HEK293T (cell line): Measurements from ENCODE around the gene RABGAP1L.
"Not testable (repeated sequence)": the region's sequence is repeated elsewhere in the genome, so short reads cannot be mapped to it uniquely, and the experiment has no call there.

Source experiments
- ARNT ChIP-seq: fragments of 450-650 bp; IDR thresholded peaks from 2 replicates; pipeline ENCODE4 v1.6.1; 2017; ENCODE audit warnings: mild to moderate bottlenecking
- FOXK2 ChIP-seq: fragments of 450-650 bp; IDR thresholded peaks from 2 replicates; pipeline ENCODE4 v1.6.1; 2016; ENCODE audit warnings: mild to moderate bottlenecking
- PKNOX1 ChIP-seq: fragments of 450-650 bp; IDR thresholded peaks from 2 replicates; pipeline ENCODE4 v1.6.1; 2016
- SP1 ChIP-seq: fragments of 450-650 bp; IDR thresholded peaks from 2 replicates; pipeline ENCODE4 v1.6.1; 2017

DNA sequence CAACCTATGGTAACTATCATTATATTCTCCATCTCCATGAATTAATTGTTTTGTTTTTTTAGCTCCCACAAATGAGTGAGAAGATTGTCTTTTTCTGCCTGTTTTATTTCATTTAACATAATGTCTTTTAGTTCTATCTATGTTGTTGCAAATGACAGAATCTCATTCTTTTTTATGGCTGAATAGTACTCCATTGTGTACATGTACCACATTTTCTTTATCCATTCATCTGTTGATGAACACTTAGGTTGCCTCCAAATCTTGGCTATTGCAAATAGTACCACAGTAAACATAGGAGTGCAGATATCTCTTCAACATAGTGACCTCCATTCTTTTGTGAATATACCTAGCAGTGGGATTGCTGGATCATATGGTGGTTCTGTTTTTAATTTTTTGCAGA lies 429.3 kb downstream of the RABGAP1L start:
- not testable (repeated sequence) for TF ChIP-seq FOXK2, SP1, PKNOX1, ARNT
